ENCODE results near the gene HNRNPK. TPM values are rescaled to one million over a fixed set of nuclear protein-coding genes. Genes with fewer than 3 reads are reported as not detected.

HNRNPK gene
- total and polyA plus RNA-seq, 2 donors (not counting 1 experiment from before 2014, with no cell fraction given): 475 to 558 TPM

DNA sequence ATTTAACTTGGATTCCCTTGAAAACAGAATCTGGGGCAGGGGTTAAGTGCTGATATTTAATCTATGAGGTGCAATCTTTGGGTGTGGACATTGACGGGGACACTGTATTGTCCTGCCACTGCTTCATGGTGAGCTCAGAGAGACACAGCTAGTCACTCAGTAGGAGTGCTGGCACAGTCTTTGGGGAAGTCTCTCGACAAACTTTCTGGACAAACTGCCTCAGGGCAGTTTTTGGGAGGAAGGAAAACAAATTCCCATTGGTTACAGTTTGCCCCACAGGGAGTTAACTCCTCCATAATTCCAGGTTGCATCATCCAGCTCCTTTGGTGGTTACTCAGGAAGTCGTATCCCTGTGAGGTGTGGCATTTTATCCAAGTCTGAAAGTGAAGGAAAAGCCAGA is 17.9 kb downstream of the HNRNPK start:
- no peak overlapping the region for H3K4me2 ChIP-seq (ENCODE audit: extremely low read depth, insufficient read depth, low read length)

DNA sequence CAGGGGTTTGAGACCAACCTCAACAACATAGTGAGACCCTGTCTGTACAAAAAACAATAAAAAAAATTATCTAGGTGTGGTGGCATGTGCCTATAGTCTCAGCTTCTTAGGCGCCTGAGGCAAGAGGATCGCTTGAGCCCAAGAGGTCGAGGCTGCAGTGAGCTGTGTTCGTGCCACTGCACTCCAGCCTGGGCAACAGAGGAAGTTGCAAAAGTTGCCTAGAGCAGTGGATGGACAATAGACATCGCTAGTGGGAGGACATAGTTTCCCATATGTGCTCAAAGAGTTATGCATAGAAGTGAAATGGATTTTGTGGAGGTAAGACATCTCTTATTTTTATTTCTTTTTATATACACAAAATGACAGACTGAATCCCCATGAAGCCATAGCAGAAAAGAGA is 19.0 kb downstream of the HNRNPK start:
- Histone ChIP-seq H3K27ac (ENCODE audit: insufficient read depth, low read length) (no peak overlapping the region), H3K4me3 (replicated peaks in 1 of 4; ENCODE audit: control extremely low read depth in 1 of 4, insufficient read depth in 1 of 4, low read depth in 3 of 4, low read length in 4 of 4) (no peak overlapping the region), H3K27me3 (ENCODE audit: control insufficient read depth, insufficient read depth, low read length) (no peaks in the 10 kb centered on the region), H3K4me1 (ENCODE audit: control insufficient read depth, extremely low read depth, insufficient read depth, low read length) (peaks cover 7% of the 10 kb centered on the region), H3K4me2 (ENCODE audit: extremely low read depth, insufficient read depth, low read length) (no peak overlapping the region), H4K20me1 (ENCODE audit: control insufficient read depth, extremely low read depth, insufficient read depth, low read length) (no peaks in the 10 kb centered on the region), H3K9me3 (ENCODE audit: control insufficient read depth, insufficient read depth, low read depth, low read length) (no peaks in the 10 kb centered on the region), H3K36me3 (ENCODE audit: control insufficient read depth, insufficient read depth, low read length) (no peaks in the 10 kb centered on the region), H2AFZ (ENCODE audit: low read length) (no peak overlapping the region), H3K79me2 (ENCODE audit: control insufficient read depth, insufficient read depth, low read length) (no peaks in the 10 kb centered on the region), H3K9ac (ENCODE audit: insufficient read depth, low read length) (no peak overlapping the region)
- TF ChIP-seq EZH2 (IDR thresholded peaks at IDR 0.05; ENCODE audit: low read length, missing control alignments): no peak
- TF ChIP-seq, protein P1, sequence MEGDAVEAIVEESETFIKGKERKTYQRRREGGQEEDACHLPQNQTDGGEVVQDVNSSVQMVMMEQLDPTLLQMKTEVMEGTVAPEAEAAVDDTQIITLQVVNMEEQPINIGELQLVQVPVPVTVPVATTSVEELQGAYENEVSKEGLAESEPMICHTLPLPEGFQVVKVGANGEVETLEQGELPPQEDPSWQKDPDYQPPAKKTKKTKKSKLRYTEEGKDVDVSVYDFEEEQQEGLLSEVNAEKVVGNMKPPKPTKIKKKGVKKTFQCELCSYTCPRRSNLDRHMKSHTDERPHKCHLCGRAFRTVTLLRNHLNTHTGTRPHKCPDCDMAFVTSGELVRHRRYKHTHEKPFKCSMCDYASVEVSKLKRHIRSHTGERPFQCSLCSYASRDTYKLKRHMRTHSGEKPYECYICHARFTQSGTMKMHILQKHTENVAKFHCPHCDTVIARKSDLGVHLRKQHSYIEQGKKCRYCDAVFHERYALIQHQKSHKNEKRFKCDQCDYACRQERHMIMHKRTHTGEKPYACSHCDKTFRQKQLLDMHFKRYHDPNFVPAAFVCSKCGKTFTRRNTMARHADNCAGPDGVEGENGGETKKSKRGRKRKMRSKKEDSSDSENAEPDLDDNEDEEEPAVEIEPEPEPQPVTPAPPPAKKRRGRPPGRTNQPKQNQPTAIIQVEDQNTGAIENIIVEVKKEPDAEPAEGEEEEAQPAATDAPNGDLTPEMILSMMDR (conservative IDR thresholded peaks at IDR 0.05 in 1 of 2, IDR thresholded peaks at IDR 0.05 in 1 of 2; ENCODE audit: low read depth in 1 of 2, low read length in 2 of 2): no peak
- no peak for DNase-seq (ENCODE audit: low read depth in 2 of 2)

More for the DNA sequence above, 17.9 kb downstream of the HNRNPK start:
- H3K4me3 ChIP-seq (replicated peaks in 1 of 4; ENCODE audit: control extremely low read depth in 1 of 4, insufficient read depth in 1 of 4, low read depth in 3 of 4, low read length in 4 of 4): no peak overlapping the region
- H3K4me1 ChIP-seq (ENCODE audit: control insufficient read depth, extremely low read depth, insufficient read depth, low read length): peaks cover 5% of the 10 kb centered on the region
- peaks cover 3% of the 10 kb centered on the region for H3K36me3 ChIP-seq (ENCODE audit: control insufficient read depth, insufficient read depth, low read length)
- no peaks in the 10 kb centered on the region for H4K20me1 ChIP-seq (ENCODE audit: control insufficient read depth, extremely low read depth, insufficient read depth, low read length)
- H3K9ac ChIP-seq (ENCODE audit: insufficient read depth, low read length): no peak overlapping the region
- H3K27ac ChIP-seq (ENCODE audit: insufficient read depth, low read length): no peak overlapping the region
- H2AFZ ChIP-seq (ENCODE audit: low read length): no peak overlapping the region
- TF ChIP-seq, protein P1 (conservative IDR thresholded peaks at IDR 0.05 in 1 of 2, IDR thresholded peaks at IDR 0.05 in 1 of 2; ENCODE audit: low read depth in 1 of 2, low read length in 2 of 2): no peak
- TF ChIP-seq EZH2 (IDR thresholded peaks at IDR 0.05; ENCODE audit: low read length, missing control alignments): no peak
- H3K27me3 ChIP-seq (ENCODE audit: control insufficient read depth, insufficient read depth, low read length): no peaks in the 10 kb centered on the region
- no peaks in the 10 kb centered on the region for H3K9me3 ChIP-seq (ENCODE audit: control insufficient read depth, insufficient read depth, low read depth, low read length)
- no peak for DNase-seq (ENCODE audit: low read depth in 2 of 2)
- no peaks in the 10 kb centered on the region for H3K79me2 ChIP-seq (ENCODE audit: control insufficient read depth, insufficient read depth, low read length)

DNA sequence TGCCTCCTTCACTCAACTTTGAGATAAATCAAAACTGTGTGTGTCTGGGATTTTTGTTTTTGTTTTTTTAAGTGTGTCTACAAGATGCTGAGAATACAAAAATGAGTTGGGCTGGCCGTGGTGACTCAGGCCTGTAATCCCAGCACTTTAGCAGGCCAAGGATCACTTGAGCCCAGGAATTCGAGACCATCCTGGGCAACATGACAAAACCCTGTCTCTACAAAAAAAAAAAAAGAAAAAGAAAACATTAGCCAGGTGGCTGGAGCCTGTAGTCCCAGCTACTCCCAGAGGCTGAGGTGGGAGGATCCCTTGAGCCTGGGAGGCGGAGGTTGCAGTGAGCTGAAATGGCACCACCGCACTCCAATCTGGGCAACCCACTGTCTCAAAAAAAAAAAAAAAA is 21.0 kb downstream of the HNRNPK start:
- Histone ChIP-seq H4K20me1 (ENCODE audit: control insufficient read depth, extremely low read depth, insufficient read depth, low read length) (no peaks in the 10 kb centered on the region), H2AFZ (ENCODE audit: low read length) (no peak overlapping the region), H3K79me2 (ENCODE audit: control insufficient read depth, insufficient read depth, low read length) (no peaks in the 10 kb centered on the region), H3K4me2 (ENCODE audit: extremely low read depth, insufficient read depth, low read length) (no peak overlapping the region), H3K4me3 (replicated peaks in 1 of 4; ENCODE audit: control extremely low read depth in 1 of 4, insufficient read depth in 1 of 4, low read depth in 3 of 4, low read length in 4 of 4) (no peak overlapping the region), H3K4me1 (ENCODE audit: control insufficient read depth, extremely low read depth, insufficient read depth, low read length) (peaks cover 7% of the 10 kb centered on the region), H3K27me3 (ENCODE audit: control insufficient read depth, insufficient read depth, low read length) (no peaks in the 10 kb centered on the region), H3K27ac (ENCODE audit: insufficient read depth, low read length) (no peak overlapping the region), H3K36me3 (ENCODE audit: control insufficient read depth, insufficient read depth, low read length) (no peaks in the 10 kb centered on the region), H3K9ac (ENCODE audit: insufficient read depth, low read length) (no peak overlapping the region), H3K9me3 (ENCODE audit: control insufficient read depth, insufficient read depth, low read depth, low read length) (no peaks in the 10 kb centered on the region)
- DNase-seq (ENCODE audit: low read depth in 2 of 2): peak; percentile 83 to 85
- TF ChIP-seq EZH2 (IDR thresholded peaks at IDR 0.05; ENCODE audit: low read length, missing control alignments): no peak
- TF ChIP-seq, protein P1 (conservative IDR thresholded peaks at IDR 0.05 in 1 of 2, IDR thresholded peaks at IDR 0.05 in 1 of 2; ENCODE audit: low read depth in 1 of 2, low read length in 2 of 2): no peak
